Mesenteric fat pad (tissue), 1 donor: ENCODE data around the gene LIPI. TPM values are rescaled to one million over a fixed set of nuclear protein-coding genes. Genes with fewer than 3 reads are reported as not detected.
"Not testable (repeated sequence)": the region's sequence is repeated elsewhere in the genome, so short reads cannot be mapped to it uniquely, and the experiment has no call there.

Experiments used
- DNase-seq: peaks from one replicate; pipeline ENCODE4 v3.0.0-alpha.2; 2020; ENCODE audit warnings: low spot score
- long read RNA-seq: library from polyadenylated mRNA; unstranded; transcript quantifications from one replicate; pipeline ENCODE4 v2.0.0, GENCODE V29; 2020
- total RNA-seq: library from RNA; stranded (reverse); fragmentation: NEBNext Ultra II Directional; extraction: Animal tissue kit (Norgen Biotek cat#: 25700); gene quantifications from one replicate; pipeline ENCODE4 v1.2.1, GENCODE V29; 2021
- donor health status: DM: yes; HTN: yes; CAD: no.

The LIPI gene
- total RNA-seq: not detected
- long read RNA-seq: 0 reads

DNA sequence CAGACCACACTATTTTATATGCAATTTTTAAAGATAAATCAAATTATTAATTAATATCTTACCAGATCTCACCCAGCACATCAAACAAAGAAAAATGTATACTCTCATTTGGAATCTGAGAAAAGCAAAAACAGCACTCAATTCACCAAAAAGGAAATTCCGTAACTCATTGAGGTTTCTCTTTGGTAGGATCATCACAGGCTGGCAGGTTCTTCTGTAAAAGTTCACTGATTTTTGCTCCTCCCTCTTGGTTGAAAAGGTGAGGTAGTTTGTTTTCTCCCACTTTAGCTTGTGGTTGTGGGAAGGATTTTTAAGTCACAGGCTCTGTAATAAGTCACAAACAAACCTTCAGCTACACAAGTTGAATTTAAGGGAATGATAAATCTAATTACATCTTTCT, at the start of gene LIPI:
Gene LIPI (minus strand): TSS at position 218 of the 400 bp plus-strand sequence. CDS start 110 bp downstream, at position 108.
- no peak for DNase-seq

DNA sequence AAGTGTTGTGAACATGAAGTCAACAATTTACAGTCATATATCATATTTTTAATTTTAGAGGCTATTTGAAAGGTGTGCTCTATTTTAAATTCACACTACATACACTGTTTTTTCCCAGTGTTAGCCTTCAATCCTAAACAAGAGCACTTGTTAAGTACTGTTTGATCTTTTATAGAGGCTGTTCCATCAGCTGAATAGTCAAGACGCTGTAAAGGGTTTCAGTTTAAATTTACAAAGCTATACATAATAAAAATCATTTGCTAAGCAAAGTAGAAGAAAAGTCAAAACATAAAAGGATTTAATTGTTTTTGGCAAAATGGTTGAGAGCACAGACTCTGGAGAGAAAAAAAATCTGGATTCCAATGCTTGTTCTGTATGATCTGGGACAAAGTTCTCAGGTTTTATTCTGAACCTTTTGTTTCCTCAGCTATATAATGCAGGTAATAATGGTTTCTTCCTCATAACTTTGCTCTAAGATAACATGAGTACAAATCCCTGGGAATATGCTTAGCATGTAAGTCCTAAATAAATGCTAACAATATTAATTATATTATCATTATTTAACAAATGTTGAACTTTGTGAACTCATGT, 49.5 kb upstream of the LIPI start:
- DNase-seq: no peak

DNA sequence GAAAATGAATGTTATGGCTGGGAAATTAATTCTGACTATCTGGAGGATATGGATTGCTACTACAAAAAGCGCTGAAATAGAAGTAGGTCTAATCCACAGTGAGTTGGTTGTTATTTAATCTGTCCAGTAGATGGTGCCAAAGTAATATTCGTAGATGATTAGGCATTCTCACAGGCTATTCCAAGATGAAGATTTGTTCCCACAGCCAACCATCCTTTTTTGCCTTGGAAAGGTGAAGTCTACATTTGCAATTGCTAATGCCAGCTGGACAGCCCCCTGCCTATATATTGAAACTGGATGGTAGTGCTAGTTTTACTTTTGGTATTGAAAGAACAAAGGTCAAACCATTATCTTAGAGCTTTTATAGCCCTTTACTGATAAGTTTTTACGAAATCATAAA, 49.0 kb upstream of the LIPI start:
- no peak for DNase-seq

DNA sequence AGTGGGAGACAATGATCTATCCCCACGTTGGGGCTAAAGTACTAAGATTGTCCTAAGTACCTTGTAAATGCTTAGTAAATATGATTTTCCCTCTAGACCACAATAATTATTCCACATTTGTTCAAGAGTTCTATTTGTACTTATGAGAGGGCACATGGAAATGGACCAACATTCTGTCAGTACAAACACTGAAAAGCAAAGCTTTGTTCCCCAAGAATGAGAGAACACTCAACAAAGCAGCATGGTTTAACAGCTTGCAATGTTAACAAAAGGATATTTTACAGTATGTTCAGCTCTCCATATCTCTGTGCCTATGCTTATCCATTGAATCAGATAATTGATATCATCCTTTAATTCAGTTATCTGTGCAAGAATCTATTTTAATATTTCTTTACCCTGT, 40.6 kb upstream of the LIPI start:
- DNase-seq: no peak

DNA sequence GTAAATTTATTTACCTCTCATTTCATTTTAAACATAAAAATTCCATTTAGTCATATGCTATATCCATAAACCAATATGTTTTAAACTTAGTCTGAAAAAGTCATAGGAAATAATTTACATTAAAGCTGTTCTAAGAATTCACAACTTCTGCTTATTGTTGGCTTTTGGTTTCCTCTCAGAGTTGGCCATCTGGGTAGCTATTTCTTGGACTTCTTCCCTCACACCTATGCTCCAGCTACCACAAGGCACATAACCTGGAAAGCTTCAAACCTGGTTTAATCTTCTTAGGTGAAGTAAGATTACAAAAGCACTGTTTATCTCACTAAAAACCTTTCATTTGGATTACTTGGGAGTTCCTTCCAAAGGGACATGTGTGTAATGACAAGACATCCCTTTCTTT, 35.0 kb upstream of the LIPI start:
- no peak for DNase-seq

DNA sequence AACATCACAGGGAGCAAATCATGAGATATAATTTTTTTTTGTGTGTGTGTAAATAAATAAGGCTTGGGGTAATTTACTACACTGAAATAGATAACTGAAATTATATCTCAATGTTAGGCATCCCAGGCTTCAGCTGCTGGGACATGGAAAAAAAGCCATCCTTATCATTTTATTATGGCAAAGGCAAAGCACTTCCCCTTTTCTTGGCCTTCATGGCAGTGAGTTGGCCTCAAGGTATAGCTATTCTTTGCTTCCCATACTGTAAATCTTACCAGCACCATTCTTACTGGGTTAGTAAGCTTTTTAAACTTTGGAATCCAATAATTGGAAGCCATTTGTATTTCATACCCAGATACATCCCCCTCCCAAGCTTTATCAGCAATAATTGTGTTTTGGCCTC, 34.2 kb upstream of the LIPI start:
- no peak for DNase-seq

DNA sequence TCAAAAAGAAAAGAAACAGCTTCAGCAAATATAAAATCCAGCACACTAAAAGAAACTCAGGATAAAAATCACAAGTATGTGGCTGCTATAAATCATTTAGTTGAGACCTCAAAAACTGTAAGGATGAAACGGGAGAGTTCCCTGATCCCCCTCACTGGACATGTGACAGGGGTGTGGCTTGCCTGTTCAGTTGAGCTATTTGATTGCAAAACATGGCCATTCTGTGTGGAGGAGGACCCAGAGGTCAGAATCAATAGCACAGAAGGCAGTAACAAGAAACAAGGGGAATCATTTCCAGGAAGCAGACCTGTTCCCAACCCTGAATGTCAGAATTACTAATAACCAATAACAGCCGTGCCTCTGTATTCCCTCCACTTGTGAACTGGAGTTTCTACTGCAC, 33.1 kb upstream of the LIPI start:
- no peak for DNase-seq

DNA sequence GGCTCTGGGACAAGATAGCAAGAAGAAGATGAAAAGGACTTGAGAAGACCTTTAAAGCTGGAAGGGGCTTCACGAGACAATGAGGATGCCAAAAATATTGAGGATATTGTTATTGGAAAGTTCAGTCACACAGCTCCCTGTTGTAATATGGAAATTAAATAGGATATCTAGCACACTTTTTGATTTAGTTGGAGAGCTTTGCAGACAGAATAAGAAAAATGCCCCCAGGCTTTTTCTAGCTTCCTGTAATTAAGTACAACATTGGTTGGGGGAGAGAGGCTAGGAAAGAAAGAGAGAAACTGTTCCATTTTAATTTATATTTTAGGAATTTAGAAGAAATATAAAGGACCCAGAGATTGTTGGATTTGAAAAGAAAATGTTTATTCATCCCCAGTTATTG, 32.7 kb upstream of the LIPI start:
- no peak for DNase-seq

DNA sequence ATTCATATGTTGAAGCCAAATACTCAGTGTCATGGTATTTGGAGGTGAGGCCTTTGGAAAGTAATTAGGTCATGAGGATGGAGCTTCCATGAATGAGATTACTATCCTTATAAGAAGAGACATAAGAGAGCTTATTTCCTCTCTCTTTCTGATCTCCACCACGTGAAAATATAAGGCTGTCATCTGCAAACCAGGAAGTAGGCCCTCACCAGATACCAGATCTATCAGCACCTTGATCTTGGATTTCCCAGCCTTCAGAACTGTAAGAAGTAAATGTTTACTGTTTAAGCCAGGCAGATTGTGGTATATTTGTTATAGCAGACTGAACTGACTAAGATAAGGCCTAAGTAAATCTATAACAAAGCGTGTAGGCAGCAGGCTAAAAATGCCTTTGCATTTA, 30.5 kb upstream of the LIPI start:
- DNase-seq: no peak

DNA sequence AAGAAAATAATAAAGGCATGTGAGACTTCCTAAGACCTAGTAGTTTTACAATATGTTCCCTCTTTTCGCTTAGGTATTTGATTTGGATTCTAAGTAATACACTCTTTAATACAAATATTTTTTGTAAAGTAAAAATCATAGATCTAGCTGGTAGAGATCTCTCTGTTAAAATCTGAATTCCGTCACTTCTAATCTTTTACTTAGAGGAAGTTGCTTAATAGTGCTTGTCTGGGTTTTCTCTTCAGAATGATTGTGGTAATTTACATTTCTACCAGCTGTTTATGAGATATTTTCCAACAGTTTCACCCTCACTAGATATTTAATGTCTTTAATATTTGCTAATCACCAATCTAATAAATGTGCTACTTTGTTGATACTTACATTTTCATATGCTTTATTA, 28.5 kb upstream of the LIPI start:
- DNase-seq: no peak

DNA sequence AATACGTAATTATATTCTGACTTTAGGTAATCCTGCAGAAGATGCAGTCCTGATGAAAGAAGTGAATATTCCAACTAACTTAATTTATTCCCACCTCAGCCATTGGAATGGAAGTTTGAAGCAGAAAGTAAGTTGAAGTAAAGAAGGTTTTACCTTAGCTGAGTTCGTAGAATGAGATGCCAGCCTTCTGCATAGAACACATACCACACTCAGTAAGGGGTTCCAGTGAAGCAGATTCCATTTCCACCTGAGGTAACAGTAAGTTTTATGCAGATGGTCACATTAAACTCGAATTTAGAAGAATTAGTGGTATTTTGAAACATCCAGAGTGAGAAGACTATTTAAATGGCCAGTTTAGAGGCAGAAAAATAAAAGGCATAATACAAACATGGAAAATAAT, 25.4 kb upstream of the LIPI start:
- no peak for DNase-seq

DNA sequence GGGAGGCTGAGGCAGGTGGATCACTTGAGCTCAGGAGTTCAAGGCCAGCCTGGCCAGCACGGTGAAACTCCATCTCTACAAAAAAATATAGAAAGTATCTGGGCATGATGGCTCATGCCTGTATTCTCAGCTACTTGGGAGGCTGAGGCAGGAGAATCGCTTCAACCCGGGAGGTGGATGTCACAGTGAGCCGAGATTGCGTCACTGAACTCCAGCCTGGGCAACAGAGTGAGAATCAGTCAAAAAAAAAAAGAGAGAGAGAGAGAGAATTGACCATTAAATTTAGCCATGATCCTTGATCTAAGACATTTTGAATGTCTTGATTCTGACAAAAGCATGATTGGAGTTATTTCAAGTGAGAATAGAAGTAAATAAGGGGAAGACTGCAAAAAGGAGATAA, 24.3 kb upstream of the LIPI start:
- DNase-seq: no peak

DNA sequence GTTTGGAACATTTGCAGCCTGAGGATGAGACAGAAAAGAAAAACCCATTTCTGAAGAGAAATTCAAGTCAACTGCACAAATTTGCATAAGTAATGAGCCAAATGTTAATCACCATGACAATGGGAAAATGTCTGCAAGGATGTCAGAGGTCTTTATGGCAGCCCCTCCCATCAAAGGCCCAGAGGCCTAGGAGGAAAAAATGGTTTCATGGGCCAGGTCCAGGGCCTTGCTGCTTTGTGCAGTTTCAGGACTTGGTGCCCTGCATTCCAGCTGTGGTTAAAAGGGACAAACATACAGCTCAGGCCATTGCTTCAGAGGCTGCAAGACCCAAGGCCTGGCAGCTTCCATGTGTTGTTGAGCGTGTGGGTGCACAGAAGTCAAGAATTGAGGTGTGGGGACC, 18.6 kb upstream of the LIPI start:
- no peak for DNase-seq

DNA sequence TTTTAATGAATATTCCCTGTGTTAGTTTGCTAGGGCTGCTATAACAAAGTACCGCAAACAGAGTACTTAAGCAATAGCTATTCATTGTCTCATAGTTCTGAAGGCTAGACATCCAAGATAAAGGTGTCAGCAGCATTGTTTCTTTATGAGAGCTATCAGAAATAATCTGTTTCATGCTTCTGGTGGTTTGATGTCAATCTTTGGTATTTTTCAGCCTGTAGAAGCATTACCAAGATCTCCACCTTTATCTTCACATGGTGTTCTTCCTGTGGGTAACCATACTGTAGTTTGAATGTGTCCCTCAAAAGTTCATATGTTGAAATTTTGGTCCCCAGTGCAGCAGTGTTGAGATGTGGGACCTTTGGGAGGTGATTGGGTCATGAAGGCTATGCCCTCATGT, 12.6 kb upstream of the LIPI start:
- DNase-seq: no peak

DNA sequence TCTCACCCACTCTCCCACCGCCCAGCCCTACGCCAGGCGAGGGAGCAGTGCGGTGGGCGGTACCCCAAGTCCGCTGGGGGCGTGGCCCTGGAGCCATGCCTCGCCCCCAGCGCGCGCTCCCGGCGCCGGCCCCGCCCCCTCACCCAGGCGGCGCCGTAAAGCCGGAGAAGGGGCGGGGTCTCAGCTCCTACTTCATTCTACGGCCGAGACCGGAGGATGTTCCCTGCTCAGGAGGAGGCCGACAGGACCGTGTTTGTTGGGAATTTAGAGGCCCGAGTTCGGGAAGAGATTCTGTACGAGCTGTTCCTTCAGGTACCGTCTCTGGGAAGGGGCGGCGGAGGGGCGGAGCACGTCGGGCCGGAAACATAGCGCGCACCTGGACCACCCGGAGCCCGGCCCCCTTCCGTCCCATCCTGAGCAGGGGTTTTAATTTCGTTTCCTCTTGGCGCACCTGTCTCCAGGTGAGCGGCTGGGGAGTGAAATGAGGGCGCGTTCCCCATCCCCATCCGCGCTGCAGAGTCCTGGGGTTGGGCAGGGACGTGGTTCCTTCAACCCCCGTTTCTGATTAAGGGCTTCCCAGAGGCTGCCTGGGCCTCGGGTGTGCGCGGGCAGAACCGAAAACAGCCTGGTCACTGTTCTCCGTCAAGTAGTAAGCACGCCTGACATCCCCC, 5.4 kb upstream of the LIPI start, which contains the start of gene RBM11:
Gene RBM11 (plus strand): TSS at position 187 of the 671 bp plus-strand sequence. CDS start 30 bp downstream, at position 217.
- DNase-seq: peak; percentile 89

DNA sequence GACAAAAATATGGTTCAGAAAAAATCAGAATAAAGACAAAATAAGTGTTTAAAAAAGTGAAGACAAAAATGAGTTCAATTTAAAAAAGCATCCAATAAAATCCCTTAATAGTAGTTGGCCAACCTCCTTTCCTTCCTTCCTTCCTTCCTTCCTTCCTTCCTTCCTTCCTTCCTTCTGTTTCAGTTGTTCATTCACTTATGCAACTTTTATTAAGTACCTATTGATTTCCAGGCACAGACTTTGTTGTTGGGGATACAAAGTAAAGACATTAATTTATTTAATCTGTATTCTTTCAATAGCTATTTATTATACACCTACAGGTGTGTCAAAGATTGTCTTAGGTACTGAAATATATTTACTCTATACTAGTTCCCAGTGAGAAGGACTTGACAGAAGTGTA, 2.4 kb upstream of the LIPI start:
- DNase-seq: no peak

DNA sequence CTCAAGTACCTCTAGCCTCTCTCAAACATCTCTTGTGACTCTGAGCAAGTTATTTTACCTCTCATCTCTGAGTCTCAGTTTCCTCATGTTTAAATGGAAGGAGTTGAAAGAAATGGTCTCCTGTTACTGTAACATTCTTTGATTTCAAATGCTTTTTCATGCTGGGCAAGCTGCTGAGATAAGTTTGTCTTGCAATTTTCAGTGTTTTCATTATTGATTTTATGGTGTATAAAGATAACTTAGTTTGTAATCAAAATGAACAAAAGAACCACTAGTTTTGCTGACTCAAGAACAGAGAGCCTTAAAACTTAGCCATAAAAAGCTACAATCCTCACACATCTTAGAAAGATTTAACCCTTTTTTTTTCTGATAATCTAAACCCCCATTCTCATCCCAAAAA, 4.5 kb downstream of the LIPI start:
- no peak for DNase-seq

DNA sequence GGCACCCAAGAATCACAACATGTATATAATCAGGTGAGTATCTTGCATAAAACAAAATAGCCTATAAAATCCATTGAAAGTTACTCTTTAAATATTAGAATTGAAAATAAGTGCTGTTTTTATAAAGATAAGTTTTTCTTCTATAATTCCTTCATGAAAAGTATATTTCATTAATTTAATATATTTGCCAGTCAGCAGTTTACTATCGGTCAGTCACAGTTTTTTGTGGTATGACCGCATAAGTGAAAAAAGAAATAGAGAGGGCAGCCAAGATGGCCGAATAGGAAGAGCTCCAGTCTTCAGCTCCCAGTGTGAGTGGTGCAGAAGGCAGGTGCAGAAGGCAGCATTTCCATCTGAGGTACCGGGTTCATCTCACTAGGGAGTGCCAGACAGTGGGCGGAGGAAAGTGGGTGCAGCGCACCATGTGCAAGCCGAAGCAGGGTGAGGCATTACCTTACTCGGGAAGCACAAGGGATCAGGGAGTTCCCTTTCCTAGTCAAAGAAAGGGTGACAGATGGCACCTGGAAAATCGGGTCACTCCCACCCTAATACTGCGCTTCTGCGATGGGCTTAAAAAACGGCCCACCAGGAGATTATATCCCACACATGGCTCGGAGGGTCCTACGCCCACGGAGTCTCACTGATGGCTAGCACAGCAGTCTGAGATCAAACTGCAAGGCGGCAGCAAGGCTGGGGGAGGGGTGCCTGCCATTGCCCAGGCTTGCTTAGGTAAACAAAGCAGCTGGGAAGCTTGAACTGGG, 44.1 kb downstream of the LIPI start:
- DNase-seq: not testable (repeated sequence)

DNA sequence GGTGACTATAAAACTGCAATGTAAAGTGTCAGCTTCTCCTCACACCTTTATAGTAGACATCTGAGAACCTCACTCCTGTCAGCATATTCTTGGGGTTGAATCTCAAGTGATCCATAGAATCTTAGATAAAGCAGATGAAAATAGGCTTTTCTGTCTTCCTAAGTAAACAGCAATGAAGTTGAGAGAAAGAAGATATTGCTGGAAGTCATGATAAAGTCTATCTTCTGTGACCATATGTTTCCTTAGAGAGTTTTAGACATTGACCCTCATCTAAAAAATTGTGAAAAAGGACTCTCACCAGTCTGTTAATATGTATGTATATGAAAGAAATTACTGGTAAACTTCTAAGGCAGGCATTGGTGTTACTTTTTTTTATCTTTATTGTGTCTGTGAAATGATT, 66.8 kb downstream of the LIPI start:
- DNase-seq: no peak

DNA sequence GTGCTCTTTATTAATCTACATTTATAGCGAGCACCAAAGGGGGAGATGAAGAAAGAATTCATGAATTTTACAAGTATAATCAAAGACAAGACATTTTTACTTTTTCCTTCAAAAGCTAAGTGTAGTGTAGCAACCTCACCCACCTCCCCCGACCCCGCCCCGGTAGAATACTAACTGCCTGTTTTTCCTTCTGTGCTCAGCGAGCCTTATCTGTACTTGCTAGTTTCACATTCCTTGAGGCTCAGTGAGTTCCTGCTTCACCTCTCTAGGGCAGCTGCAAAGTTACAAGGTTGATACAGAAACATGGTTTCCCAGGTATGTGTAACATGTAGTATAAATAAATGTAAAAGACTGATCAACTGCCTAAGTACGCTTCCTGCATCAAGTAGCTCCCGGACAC, 86.5 kb downstream of the LIPI start:
- no peak for DNase-seq

DNA sequence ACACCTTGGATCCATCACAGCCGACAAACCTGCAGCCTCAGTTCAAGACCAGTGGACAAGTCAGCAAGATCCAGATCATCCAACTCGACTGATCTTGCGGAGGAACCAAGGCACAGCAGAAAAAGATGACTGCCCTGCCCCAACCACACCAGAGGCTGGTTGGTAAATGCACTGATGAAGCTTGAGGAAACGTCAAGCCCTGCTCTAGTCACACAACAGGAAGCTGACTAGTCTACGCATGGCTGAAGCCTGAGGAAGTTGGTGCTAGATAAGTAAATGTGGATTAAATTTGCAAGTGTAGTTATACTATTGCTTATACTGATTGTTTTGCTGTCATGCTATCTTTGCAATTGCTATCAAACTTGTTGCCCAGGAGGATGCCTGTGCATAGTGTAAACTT, 89.0 kb downstream of the LIPI start:
- DNase-seq: no peak

DNA sequence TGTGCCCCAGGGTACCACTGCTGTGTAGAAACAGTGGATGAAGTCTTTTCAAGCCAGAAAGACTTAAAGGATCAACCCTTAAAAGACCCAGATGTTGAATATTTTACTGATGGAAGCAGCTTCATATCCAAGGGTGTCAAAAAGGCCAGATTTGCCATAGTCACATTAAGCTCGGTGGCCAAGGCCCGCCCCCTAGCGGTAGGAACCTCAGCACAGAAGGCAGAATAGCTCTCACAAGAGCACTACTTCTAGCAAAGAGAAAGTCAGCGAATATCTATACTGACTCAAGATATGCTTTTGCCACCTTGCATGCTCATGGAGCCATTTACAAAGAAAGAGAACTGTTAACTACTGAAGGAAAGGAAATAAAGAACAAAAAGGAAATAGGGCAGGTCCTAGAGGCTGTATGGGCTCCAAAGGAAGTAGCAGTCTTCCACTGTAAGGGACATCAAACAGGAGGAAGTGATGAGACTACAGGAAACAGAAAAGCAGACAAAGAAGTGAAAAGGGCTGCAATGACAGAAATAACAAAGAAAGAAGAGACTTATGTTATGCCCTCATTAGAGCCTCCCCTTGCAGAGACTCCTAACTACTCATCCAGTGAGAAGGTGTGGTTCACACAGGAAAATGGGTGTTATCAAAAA, 90.5 kb downstream of the LIPI start:
- no peak for DNase-seq
